Ascending aorta (tissue), 2 donors: Measurements from ENCODE around the gene LCOR. TPM values are rescaled to one million over a fixed set of nuclear protein-coding genes. Genes with fewer than 3 reads are reported as not detected.

ENCODE experiments used
- DNase-seq, 2 donors: peaks; one replicate each; pipeline ENCODE4 v3.0.0-alpha.2; 2019; ENCODE audit warnings: low spot score in 2 of 2
- H3K27ac ChIP-seq, 2 donors: fragments of 200-600 bp; sonication (generic); one replicate each; pipeline ENCODE4 v1.5.1; 2016 to 2017; ENCODE audit warnings: mild to moderate bottlenecking in 1 of 2
- H3K27me3 ChIP-seq: fragments of 200-600 bp; sonication (generic); one replicate; pipeline ENCODE4 v1.5.1; 2017
- H3K36me3 ChIP-seq, 2 donors: fragments of 200-600 bp; sonication (generic); one replicate each; pipeline ENCODE4 v1.5.1; 2016
- H3K4me1 ChIP-seq, 2 donors: fragments of 200-600 bp; sonication (generic); one replicate each; pipeline ENCODE4 v1.5.1; 2016 to 2017; ENCODE audit warnings: mild to moderate bottlenecking in 1 of 2
- H3K4me3 ChIP-seq, 2 donors: fragments of 200-600 bp; sonication (generic); one replicate each; pipeline ENCODE4 v1.5.1; 2016 to 2017; ENCODE audit warnings: mild to moderate bottlenecking in 1 of 2
- H3K9me3 ChIP-seq, 2 donors: fragments of 200-600 bp; sonication (generic); one replicate each; pipeline ENCODE4 v1.5.1; 2016
- CTCF ChIP-seq, 3 experiments: fragments of 200-600 bp in 2 of 3; fragments of 450-650 bp in 1 of 3; sonication (generic) in 2 of 3; IDR thresholded peaks; one replicate each; pipeline ENCODE4 v1.5.1; 2016 to 2019; ENCODE audit warnings: antibody characterized with exemption in 3 of 3, mild to moderate bottlenecking in 1 of 3, moderate library complexity in 1 of 3
- intact Hi-C: fragments of 100-400 bp; cut with DNase I; formaldehyde crosslinking; loops from one replicate; pipeline ENCODE4 v1.15.1; 2023
- total RNA-seq: library from RNA; depleted of rRNA; stranded (reverse); fragments of >200 nt; gene quantifications from one replicate; pipeline ENCODE4 v1.1.0, GENCODE V29; 2016

LCOR gene
- total RNA-seq, 1 donor from 2014 or later = 7.5 TPM

GRCh38 chr10:96850825-96851224, 18.7 kb downstream of the LCOR start:
- H3K4me1 ChIP-seq = peaks cover 0 to 22% of the 10 kb centered on the region in 2 donors
- no peak overlapping the region for H3K27ac ChIP-seq
- H3K4me3 ChIP-seq = no peak overlapping the region
- no peaks in the 10 kb centered on the region for H3K9me3 ChIP-seq
- no peaks in the 10 kb centered on the region for H3K36me3 ChIP-seq
- no peaks in the 10 kb centered on the region for H3K27me3 ChIP-seq
- no peak for DNase-seq
- TF ChIP-seq CTCF (IDR thresholded peaks at IDR 0.05) = no peak
- intact Hi-C loops = no loop called here

- Histone ChIP-seq H3K4me1 (peaks cover 0 to 24% of the 10 kb centered on the region in 2 donors), H3K36me3 (no peaks in the 10 kb centered on the region), H3K27ac (no peak overlapping the region), H3K9me3 (no peaks in the 10 kb centered on the region), H3K4me3 (no peak overlapping the region), H3K27me3 (no peaks in the 10 kb centered on the region)
- no peak for TF ChIP-seq CTCF (IDR thresholded peaks at IDR 0.05)
- intact Hi-C loops = no loop called here
- DNase-seq = no peak
Observed at GRCh38 chr10:96851281-96851680, 19.2 kb downstream of the LCOR start.

- peaks cover 0 to 18% of the 10 kb centered on the region in 2 donors for H3K4me1 ChIP-seq
- DNase-seq = no peak
- H3K9me3 ChIP-seq = no peaks in the 10 kb centered on the region
- no peak overlapping the region for H3K4me3 ChIP-seq
- TF ChIP-seq CTCF (IDR thresholded peaks at IDR 0.05) = no peak
- H3K27ac ChIP-seq = no peak overlapping the region
- intact Hi-C loops = no loop called here
- H3K36me3 ChIP-seq = peaks cover 0 to 5% of the 10 kb centered on the region in 2 donors
- H3K27me3 ChIP-seq = no peaks in the 10 kb centered on the region
Observed at GRCh38 chr10:96856317-96856716, 24.2 kb downstream of the LCOR start.

- Histone ChIP-seq H3K27me3 (no peaks in the 10 kb centered on the region), H3K4me1 (peaks cover 0 to 11% of the 10 kb centered on the region in 2 donors), H3K4me3 (no peak overlapping the region), H3K9me3 (no peaks in the 10 kb centered on the region), H3K27ac (no peak overlapping the region), H3K36me3 (peaks cover 0 to 5% of the 10 kb centered on the region in 2 donors)
- intact Hi-C loops = no loop called here
- TF ChIP-seq CTCF (IDR thresholded peaks at IDR 0.05) = no peak
- no peak for DNase-seq
Observed at GRCh38 chr10:96857301-96858012, 25.4 kb downstream of the LCOR start.

GRCh38 chr10:96858038-96858705, 26.1 kb downstream of the LCOR start:
- no peaks in the 10 kb centered on the region for H3K27me3 ChIP-seq
- intact Hi-C loops = no loop called here
- no peaks in the 10 kb centered on the region for H3K9me3 ChIP-seq
- H3K27ac ChIP-seq = no peak overlapping the region
- DNase-seq = no peak
- no peak overlapping the region for H3K4me3 ChIP-seq
- TF ChIP-seq CTCF (IDR thresholded peaks at IDR 0.05) = no peak
- H3K36me3 ChIP-seq = peaks cover 0 to 5% of the 10 kb centered on the region in 2 donors
- peaks cover 0 to 7% of the 10 kb centered on the region in 2 donors for H3K4me1 ChIP-seq
